GM12875 (cell line): Measurements from ENCODE around the gene ARHGAP21.

ENCODE experiments used
- H3K4me3 ChIP-seq: one replicate; pipeline ENCODE4 v1.5.1; 2011; ENCODE audit warnings: low read depth, low read length, control low read depth
- TF ChIP-seq, protein P1 (sequence below): IDR thresholded peaks from 2 replicates; pipeline ENCODE4 v1.5.1; 2011; ENCODE audit warnings: low read depth, mild to moderate bottlenecking, control low read depth, inconsistent platforms, low read length, moderate library complexity, borderline replicate concordance; ENCODE audit not compliant: insufficient read depth

Gene ARHGAP21

GRCh38 chr10:24596217-24596930, 127.3 kb downstream of the ARHGAP21 start:
- TF ChIP-seq, protein P1, sequence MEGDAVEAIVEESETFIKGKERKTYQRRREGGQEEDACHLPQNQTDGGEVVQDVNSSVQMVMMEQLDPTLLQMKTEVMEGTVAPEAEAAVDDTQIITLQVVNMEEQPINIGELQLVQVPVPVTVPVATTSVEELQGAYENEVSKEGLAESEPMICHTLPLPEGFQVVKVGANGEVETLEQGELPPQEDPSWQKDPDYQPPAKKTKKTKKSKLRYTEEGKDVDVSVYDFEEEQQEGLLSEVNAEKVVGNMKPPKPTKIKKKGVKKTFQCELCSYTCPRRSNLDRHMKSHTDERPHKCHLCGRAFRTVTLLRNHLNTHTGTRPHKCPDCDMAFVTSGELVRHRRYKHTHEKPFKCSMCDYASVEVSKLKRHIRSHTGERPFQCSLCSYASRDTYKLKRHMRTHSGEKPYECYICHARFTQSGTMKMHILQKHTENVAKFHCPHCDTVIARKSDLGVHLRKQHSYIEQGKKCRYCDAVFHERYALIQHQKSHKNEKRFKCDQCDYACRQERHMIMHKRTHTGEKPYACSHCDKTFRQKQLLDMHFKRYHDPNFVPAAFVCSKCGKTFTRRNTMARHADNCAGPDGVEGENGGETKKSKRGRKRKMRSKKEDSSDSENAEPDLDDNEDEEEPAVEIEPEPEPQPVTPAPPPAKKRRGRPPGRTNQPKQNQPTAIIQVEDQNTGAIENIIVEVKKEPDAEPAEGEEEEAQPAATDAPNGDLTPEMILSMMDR, result no peak

DNA sequence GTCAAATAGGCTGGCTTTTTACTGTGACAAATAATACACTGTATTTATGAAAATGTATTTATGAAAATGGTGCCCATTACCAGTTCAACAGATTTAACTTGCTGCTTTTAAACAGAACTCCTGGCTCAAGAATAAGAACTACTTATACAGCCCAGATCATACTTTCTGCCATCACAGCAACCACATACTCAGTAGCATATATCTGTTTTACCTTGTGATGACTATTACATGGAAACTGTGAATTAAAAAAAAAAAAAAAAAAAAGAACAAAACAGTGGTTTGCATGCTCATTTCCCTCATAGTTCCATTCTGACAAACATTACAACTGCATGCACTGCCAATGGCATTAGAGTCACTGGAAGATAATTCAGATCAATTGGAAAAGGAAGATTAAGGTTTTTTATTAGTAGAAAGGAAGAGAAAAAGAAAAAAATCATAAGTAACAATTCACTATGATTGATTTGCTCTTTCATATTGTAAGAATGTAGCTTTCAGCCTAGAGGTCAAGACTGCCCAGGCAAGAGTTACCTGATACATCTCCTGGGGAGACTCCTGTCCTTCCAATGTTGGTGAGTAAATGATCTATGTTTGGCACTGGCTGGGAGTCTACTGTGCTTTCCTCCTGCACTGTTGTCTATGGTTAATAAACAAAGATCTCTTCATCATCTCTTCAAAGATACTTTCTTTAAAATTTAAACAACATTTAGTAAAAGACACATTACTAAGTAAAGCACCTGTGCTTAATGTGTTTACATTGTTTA, 132.8 kb downstream of the ARHGAP21 start:
- TF ChIP-seq, protein P1, result no peak
- H3K4me3 ChIP-seq, result no peak overlapping the region

More at GRCh38 chr10:24596217-24596930, 127.3 kb downstream of the ARHGAP21 start:
- no peak overlapping the region for H3K4me3 ChIP-seq

- no peak overlapping the region for H3K4me3 ChIP-seq
- TF ChIP-seq, protein P1, result no peak
Observed at GRCh38 chr10:24589265-24589664, 134.4 kb downstream of the ARHGAP21 start.

GRCh38 chr10:24579906-24580305, 143.8 kb downstream of the ARHGAP21 start:
- no peak overlapping the region for H3K4me3 ChIP-seq
- TF ChIP-seq, protein P1, result no peak

DNA sequence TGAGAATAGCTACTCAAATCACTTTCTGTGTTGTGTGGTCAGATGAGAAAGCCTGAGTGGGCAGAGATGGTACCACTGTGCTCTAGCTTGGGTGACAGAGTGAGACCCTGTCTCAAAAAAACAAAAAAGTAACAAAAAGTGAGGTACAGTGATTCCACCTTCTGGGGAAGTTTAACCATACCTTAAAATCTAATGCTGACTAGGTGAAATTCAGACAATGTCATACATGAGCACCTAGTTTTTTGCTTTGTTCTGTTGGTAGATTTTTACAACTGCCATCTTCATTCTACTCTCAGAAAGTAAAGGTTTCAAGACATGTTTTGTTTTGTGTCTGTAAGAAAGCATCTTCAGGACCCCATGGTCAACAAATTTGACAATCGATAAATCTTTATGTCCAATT, 144.2 kb downstream of the ARHGAP21 start:
- no peak overlapping the region for H3K4me3 ChIP-seq
- TF ChIP-seq, protein P1, result no peak

DNA sequence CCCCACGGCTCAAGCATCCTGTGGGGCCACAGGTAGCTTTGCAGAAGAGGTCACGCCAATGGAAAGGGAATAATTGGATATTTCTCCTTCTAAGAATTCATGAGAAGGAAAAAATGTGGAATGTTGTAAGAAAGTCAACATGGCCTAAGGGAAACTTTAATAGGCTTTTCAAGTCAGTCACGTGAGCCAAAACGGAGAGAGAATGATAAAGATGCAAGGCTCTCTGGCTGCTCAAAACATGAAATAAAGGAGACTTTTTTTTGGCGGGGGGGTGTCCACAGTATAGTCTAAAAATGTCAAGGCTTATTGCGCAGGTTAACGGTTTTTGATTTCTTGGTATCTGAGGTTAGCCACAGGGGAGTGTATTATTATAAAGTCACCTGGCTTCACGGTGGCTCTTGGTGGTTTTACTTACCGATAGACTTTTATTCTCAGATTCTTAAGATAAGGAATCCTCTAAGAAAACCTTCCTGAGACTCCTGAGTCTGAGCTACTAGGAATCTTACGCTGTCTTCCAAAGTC, 148.1 kb downstream of the ARHGAP21 start:
- TF ChIP-seq, protein P1, result no peak
- H3K4me3 ChIP-seq, result no peak overlapping the region
